NCI-H1417 treated with DMSO at 0.1 percent for 48 hours (cell line): Measurements from ENCODE around the gene FAM161A.
"Not testable (repeated sequence)": the region's sequence is repeated elsewhere in the genome, so short reads cannot be mapped to it uniquely, and the experiment has no call there.

ENCODE experiments used
- DNase-seq: peaks from one replicate; lab custom pipeline; 2025; lab: John Stamatoyannopoulos, UW

Gene FAM161A

GRCh38 chr2:61853847-61854563 lies at the start of gene FAM161A:
FAM161A (minus strand) TSS chr2:61854060; CDS start chr2:61854041, 19 bp downstream.
- peak; percentile 72 for DNase-seq

GRCh38 chr2:61900281-61900680 lies 46.4 kb upstream of the FAM161A start:
- no peak for DNase-seq

GRCh38 chr2:61898810-61899209 lies 45.0 kb upstream of the FAM161A start:
- no peak for DNase-seq

GRCh38 chr2:61888267-61889055 lies 34.6 kb upstream of the FAM161A start, which contains the start of gene CCT4:
CCT4 (minus strand) TSS chr2:61888656; CDS start chr2:61888507, 149 bp downstream.
- peak; percentile 61 for DNase-seq

GRCh38 chr2:61887717-61888266 lies 33.9 kb upstream of the FAM161A start:
- DNase-seq = no peak

- no peak for DNase-seq
These were observed 32.2 kb upstream of the FAM161A start for GRCh38 chr2:61885896-61886603.

- no peak for DNase-seq
These were observed 29.0 kb upstream of the FAM161A start for GRCh38 chr2:61882850-61883249.

- DNase-seq = not testable (repeated sequence)
These were observed 25.5 kb upstream of the FAM161A start for GRCh38 chr2:61879351-61879750.

- DNase-seq = no peak
These were observed 24.9 kb upstream of the FAM161A start for GRCh38 chr2:61878761-61879160.

GRCh38 chr2:61877571-61878245 lies 23.8 kb upstream of the FAM161A start:
- no peak for DNase-seq

GRCh38 chr2:61876400-61876799 lies 22.5 kb upstream of the FAM161A start:
- DNase-seq = no peak

- DNase-seq = not testable (repeated sequence)
These were observed 12.7 kb upstream of the FAM161A start for GRCh38 chr2:61866482-61867089.

GRCh38 chr2:61862085-61862484 lies 8.2 kb upstream of the FAM161A start:
- DNase-seq = no peak

- no peak for DNase-seq
These were observed 3.4 kb upstream of the FAM161A start for GRCh38 chr2:61857224-61857623.

- no peak for DNase-seq
These were observed 1.4 kb upstream of the FAM161A start for GRCh38 chr2:61855318-61855613.

GRCh38 chr2:61854564-61855317 lies 881 bp upstream of the FAM161A start:
- peak; percentile 95 for DNase-seq

- no peak for DNase-seq
These were observed 594 bp downstream of the FAM161A start for GRCh38 chr2:61853086-61853846.

- DNase-seq = not testable (repeated sequence)
These were observed 2.6 kb downstream of the FAM161A start for GRCh38 chr2:61851270-61851669.

GRCh38 chr2:61845320-61845719 lies 8.5 kb downstream of the FAM161A start:
- no peak for DNase-seq

GRCh38 chr2:61841286-61841685 lies 12.6 kb downstream of the FAM161A start:
- DNase-seq = no peak
